Endothelial cell of umbilical vein (primary cell): ENCODE measurements around the gene WDR77. TPM values are rescaled to one million over a fixed set of nuclear protein-coding genes. Genes with fewer than 3 reads are reported as not detected.

Experiments used
- BruUV-seq: library from RNA; stranded (reverse); fragments of 400-500 nt; replicated peaks from 2 replicates; lab custom pipeline; 2021; lab: Mats Ljungman, UMichigan
- CTCF ChIA-PET: fragments of 300-600, 350-600 bp; sonication (Branson Sonifier 250); formaldehyde crosslinking; loops from one replicate; lab custom pipeline; 2021; ENCODE audit warnings: antibody characterized with exemption, inconsistent platforms; lab: Charles Lee
- POLR2A ChIA-PET: fragments of 300-600, 350-600 bp; sonication (Branson Sonifier 250); formaldehyde crosslinking; loops from one replicate; lab custom pipeline; 2021; ENCODE audit warnings: antibody characterized with exemption, inconsistent platforms; lab: Charles Lee
- DNase-seq: peaks from one replicate; pipeline ENCODE4 v3.0.0-alpha.2; 2011; ENCODE audit warnings: low read depth, low spot score
- FAIRE-seq: peaks from 2 replicates; lab custom pipeline; 2011; peaks lifted over from hg19 to GRCh38; lab: Jason Lieb, UNC
- H2AFZ ChIP-seq: 2 replicates; pipeline ENCODE4 v1.6.0; 2012; ENCODE audit warnings: low read depth, low read length, control low read depth, inconsistent platforms
- H3K27ac ChIP-seq: 2 replicates; pipeline ENCODE4 v1.5.1; 2011; ENCODE audit warnings: low read depth, mild to moderate bottlenecking, control low read depth, low read length, moderate library complexity; ENCODE audit not compliant: insufficient read depth
- H3K27me3 ChIP-seq, 2 experiments: 2 replicates each; pipeline versions ENCODE4 v1.6.0 to v1.6.1; 2011; ENCODE audit warnings: low read length in 2 of 2, mixed read lengths in 1 of 2; ENCODE audit not compliant: control insufficient read depth in 2 of 2, insufficient read depth in 2 of 2
- H3K36me3 ChIP-seq, 2 experiments: 2 replicates in 1 of 2; 3 replicates in 1 of 2; pipeline ENCODE4 v1.5.1; 2011; ENCODE audit warnings: low read length in 2 of 2, mild to moderate bottlenecking in 1 of 2, moderate library complexity in 1 of 2; ENCODE audit not compliant: control insufficient read depth in 2 of 2, insufficient read depth in 2 of 2; ENCODE audit errors: extremely low read depth in 1 of 2
- H3K4me1 ChIP-seq: 3 replicates; pipeline ENCODE4 v1.5.1; 2011; ENCODE audit warnings: mild to moderate bottlenecking, low read length; ENCODE audit not compliant: control insufficient read depth, insufficient read depth; ENCODE audit errors: extremely low read depth
- H3K4me2 ChIP-seq: 2 replicates; pipeline ENCODE4 v1.6.1; 2011; ENCODE audit warnings: low read length, control low read depth, mixed read lengths; ENCODE audit not compliant: insufficient read depth
- H3K4me3 ChIP-seq, 3 experiments: fragments of 200-600 bp in 1 of 3; sonication (generic), shearing (Covaris generic) in 1 of 3; replicated peaks in 1 of 3; 2 replicates each; pipeline ENCODE4 v1.5.1; 2011 to 2016; ENCODE audit warnings: control low read depth in 3 of 3, low read length in 3 of 3, mild to moderate bottlenecking in 2 of 3, inconsistent platforms in 1 of 3, low read depth in 1 of 3, moderate library complexity in 1 of 3; ENCODE audit not compliant: insufficient read depth in 1 of 3
- H3K79me2 ChIP-seq: 2 replicates; pipeline ENCODE4 v1.6.0; 2012; ENCODE audit warnings: low read length, inconsistent platforms; ENCODE audit not compliant: control insufficient read depth, insufficient read depth
- H3K9ac ChIP-seq: replicated peaks from 2 replicates; pipeline ENCODE3; 2011; ENCODE audit warnings: low read length, control low read depth; ENCODE audit not compliant: insufficient read depth; ENCODE audit errors: extremely low read depth
- H3K9me1 ChIP-seq: replicated peaks from 3 replicates; pipeline ENCODE4 v1.6.0; 2011; ENCODE audit warnings: mild to moderate bottlenecking, low read length; ENCODE audit not compliant: control insufficient read depth, insufficient read depth; ENCODE audit errors: extremely low read depth
- H3K9me3 ChIP-seq: replicated peaks from 2 replicates; pipeline ENCODE4 v1.5.1; 2012; ENCODE audit warnings: low read length, inconsistent platforms; ENCODE audit not compliant: control insufficient read depth, insufficient read depth
- H4K20me1 ChIP-seq: replicated peaks from 2 replicates; pipeline ENCODE3; 2011; ENCODE audit warnings: mild to moderate bottlenecking, low read length; ENCODE audit not compliant: control insufficient read depth, insufficient read depth; ENCODE audit errors: extremely low read depth
- EZH2 ChIP-seq: IDR thresholded peaks from 2 replicates; pipeline ENCODE4 v1.6.1; 2012; ENCODE audit warnings: borderline replicate concordance, low read depth, mild to moderate bottlenecking, moderate library complexity, low read length, inconsistent platforms; ENCODE audit not compliant: severe bottlenecking
- FOS ChIP-seq: IDR thresholded peaks from 2 replicates; pipeline ENCODE4 v1.6.1; 2011; ENCODE audit warnings: mild to moderate bottlenecking, low read length, moderate library complexity, borderline replicate concordance; ENCODE audit not compliant: insufficient read depth
- GATA2 ChIP-seq: IDR thresholded peaks from 2 replicates; pipeline ENCODE4 v1.7.0; 2011; ENCODE audit warnings: low read depth, mild to moderate bottlenecking, moderate library complexity, mixed read lengths, low read length; ENCODE audit not compliant: insufficient read length, insufficient read depth
- JUN ChIP-seq: IDR thresholded peaks from 2 replicates; pipeline ENCODE4 v1.6.1; 2011; ENCODE audit warnings: borderline replicate concordance, low read depth; ENCODE audit not compliant: insufficient read length, insufficient read depth
- MYC ChIP-seq: IDR thresholded peaks from one replicate; pipeline ENCODE4 v1.6.1; 2011; ENCODE audit warnings: mild to moderate bottlenecking, low read depth, low read length
- POLR2A ChIP-seq: IDR thresholded peaks from 2 replicates; pipeline ENCODE4 v1.6.1; 2012; ENCODE audit warnings: low read depth, mild to moderate bottlenecking, control low read depth, low read length
- POLR2AphosphoS5 ChIP-seq: IDR thresholded peaks from 2 replicates; pipeline ENCODE4 v1.6.1; 2012; ENCODE audit warnings: low read depth, mild to moderate bottlenecking, control low read depth, low read length, moderate library complexity; ENCODE audit not compliant: insufficient read depth
- dilution Hi-C: fragments of 300-500 bp; cut with MboI; formaldehyde crosslinking; loops from one replicate; pipeline ENCODE4 v1.15.0; 2019; ENCODE audit warnings: low sequenced_read_pairs; ENCODE audit not compliant: extremely low pct_ligation_motif_present
- intact Hi-C: fragments of 100-400 bp; cut with micrococcal nuclease; formaldehyde crosslinking; loops from one replicate; pipeline ENCODE4 v1.10.0; 2022
- polyA plus RNA-seq, 4 experiments: library from polyadenylated mRNA; depleted of rRNA in 3 of 4; stranded (reverse) in 3 of 4; unstranded in 1 of 4; fragments of >200 nt; gene quantifications; 2 replicates each; pipeline versions ENCODE4 v1.2.1 to v1.2.3, GENCODE V29; 2011 to 2012; ENCODE audit warnings: missing spikeins in 1 of 4
- total RNA-seq: library from RNA; stranded (reverse); gene quantifications from 2 replicates; pipeline ENCODE4 v1.2.3, GENCODE V29; 2021
- TF ChIP-seq, protein P1 (sequence below), 2 donors: IDR thresholded peaks; 1 replicate in 1 of 2; 2 replicates in 1 of 2; pipeline ENCODE4 v1.5.1; 2011; ENCODE audit warnings: low read length in 2 of 2, mild to moderate bottlenecking in 2 of 2, moderate library complexity in 2 of 2, control low read depth in 1 of 2, inconsistent platforms in 1 of 2, low read depth in 1 of 2; ENCODE audit not compliant: insufficient read depth in 1 of 2; ENCODE audit errors: extremely low read depth in 1 of 2
- TF ChIP-seq, protein P2 (sequence below): IDR thresholded peaks from 2 replicates; pipeline ENCODE4 v1.6.1; 2011; ENCODE audit not compliant: insufficient read depth, insufficient read length

WDR77 gene
- total and polyA plus RNA-seq, 2 donors (not counting 3 experiments of a cell fraction or from before 2014, with no cell fraction given) = 41.3 to 116 TPM

DNA sequence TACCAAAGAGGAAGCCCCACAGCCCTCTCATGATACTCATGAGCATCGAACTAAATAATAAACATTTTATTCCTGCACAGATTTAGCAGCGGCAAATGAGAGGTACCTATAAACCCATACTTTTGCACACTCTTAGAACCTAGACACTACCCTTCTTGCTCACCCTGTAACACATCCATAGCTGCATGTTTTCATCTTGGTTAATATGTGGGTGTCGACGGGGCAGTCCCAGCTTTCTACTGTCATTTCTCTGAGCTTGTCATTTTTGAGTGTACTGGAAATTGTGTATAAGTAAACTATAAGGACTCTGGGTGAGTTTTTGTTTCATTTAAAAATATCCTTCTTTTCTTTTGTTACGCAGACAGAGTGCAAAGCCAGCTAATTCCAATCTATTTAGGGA is 47.0 kb downstream of the WDR77 start:
- Histone ChIP-seq H4K20me1 (no peaks in the 10 kb centered on the region), H3K9ac (no peak overlapping the region), H3K27ac (no peak overlapping the region), H3K79me2 (no peaks in the 10 kb centered on the region), H3K4me2 (no peak overlapping the region), H3K4me1 (no peaks in the 10 kb centered on the region), H3K9me1 (no peaks in the 10 kb centered on the region), H3K27me3 (peaks cover 6 to 17% of the 10 kb centered on the region in 2 experiments), H3K4me3 (no peak overlapping the region), H3K36me3 (no peaks in the 10 kb centered on the region), H2AFZ (no peak overlapping the region), H3K9me3 (no peaks in the 10 kb centered on the region)
- ChIA-PET POLR2A (no interaction called here), CTCF (interaction anchor here (0.8 to 4.9 kb wide), 4 partner anchors 12 to 783 kb away, joined by 3 to 266 read pairs (median 20); no protein-coding TSS in a partner anchor)
- dilution Hi-C loops = no loop called here
- no peak for DNase-seq
- FAIRE-seq = no peak
- intact Hi-C loops = loop anchor here (5.0 kb wide), 1 partner anchor 370 kb away; no protein-coding TSS in a partner anchor
- TF ChIP-seq POLR2AphosphoS5 (no peak), GATA2 (no peak), POLR2A (no peak), EZH2 (no peak), JUN (no peak), MYC (no peak), FOS (no peak)
- TF ChIP-seq, protein P1, sequence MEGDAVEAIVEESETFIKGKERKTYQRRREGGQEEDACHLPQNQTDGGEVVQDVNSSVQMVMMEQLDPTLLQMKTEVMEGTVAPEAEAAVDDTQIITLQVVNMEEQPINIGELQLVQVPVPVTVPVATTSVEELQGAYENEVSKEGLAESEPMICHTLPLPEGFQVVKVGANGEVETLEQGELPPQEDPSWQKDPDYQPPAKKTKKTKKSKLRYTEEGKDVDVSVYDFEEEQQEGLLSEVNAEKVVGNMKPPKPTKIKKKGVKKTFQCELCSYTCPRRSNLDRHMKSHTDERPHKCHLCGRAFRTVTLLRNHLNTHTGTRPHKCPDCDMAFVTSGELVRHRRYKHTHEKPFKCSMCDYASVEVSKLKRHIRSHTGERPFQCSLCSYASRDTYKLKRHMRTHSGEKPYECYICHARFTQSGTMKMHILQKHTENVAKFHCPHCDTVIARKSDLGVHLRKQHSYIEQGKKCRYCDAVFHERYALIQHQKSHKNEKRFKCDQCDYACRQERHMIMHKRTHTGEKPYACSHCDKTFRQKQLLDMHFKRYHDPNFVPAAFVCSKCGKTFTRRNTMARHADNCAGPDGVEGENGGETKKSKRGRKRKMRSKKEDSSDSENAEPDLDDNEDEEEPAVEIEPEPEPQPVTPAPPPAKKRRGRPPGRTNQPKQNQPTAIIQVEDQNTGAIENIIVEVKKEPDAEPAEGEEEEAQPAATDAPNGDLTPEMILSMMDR (IDR thresholded peaks at IDR 0.05; ENCODE audit: extremely low read depth in 1 of 2, insufficient read depth in 1 of 2, low read depth in 1 of 2, low read length in 2 of 2) = no peak
- TF ChIP-seq, protein P2, sequence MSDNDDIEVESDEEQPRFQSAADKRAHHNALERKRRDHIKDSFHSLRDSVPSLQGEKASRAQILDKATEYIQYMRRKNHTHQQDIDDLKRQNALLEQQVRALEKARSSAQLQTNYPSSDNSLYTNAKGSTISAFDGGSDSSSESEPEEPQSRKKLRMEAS = no peak
- no TSS peak for BruUV-seq
